Astrocyte (in vitro differentiated cells and primary cell): ENCODE results near the gene GFRA4.

ENCODE experiments used
- EZH2 ChIP-seq: IDR thresholded peaks from 2 replicates; pipeline ENCODE4 v1.6.1; 2012; ENCODE audit warnings: mild to moderate bottlenecking, low read length, inconsistent platforms; ENCODE audit not compliant: insufficient read depth
- TF ChIP-seq, protein P1 (sequence below): IDR thresholded peaks from 2 replicates; pipeline ENCODE4 v1.5.1; 2011; ENCODE audit warnings: low read depth, mild to moderate bottlenecking, inconsistent platforms, low read length, moderate library complexity; ENCODE audit not compliant: insufficient read depth

DNA sequence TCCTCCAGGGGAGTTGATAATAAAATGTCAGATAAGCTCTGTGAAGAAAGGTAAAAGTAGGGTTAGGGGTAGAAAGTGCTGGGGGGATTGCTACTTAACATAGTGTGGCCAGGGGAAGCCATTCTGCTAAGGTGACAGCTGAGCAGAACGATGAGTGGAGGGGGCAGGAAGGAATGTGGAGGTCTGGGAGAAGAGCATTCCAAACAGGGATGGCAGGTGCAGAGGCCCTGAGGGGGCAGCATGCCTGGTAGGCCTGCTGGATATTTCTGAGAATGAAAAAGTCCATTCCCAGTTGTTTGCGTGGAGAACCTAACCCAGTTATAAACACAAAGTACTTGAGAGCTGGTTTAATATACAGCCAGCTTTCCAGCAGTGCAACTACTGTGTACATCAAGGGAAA lies 9.3 kb downstream of the GFRA4 start:
- TF ChIP-seq, protein P1, sequence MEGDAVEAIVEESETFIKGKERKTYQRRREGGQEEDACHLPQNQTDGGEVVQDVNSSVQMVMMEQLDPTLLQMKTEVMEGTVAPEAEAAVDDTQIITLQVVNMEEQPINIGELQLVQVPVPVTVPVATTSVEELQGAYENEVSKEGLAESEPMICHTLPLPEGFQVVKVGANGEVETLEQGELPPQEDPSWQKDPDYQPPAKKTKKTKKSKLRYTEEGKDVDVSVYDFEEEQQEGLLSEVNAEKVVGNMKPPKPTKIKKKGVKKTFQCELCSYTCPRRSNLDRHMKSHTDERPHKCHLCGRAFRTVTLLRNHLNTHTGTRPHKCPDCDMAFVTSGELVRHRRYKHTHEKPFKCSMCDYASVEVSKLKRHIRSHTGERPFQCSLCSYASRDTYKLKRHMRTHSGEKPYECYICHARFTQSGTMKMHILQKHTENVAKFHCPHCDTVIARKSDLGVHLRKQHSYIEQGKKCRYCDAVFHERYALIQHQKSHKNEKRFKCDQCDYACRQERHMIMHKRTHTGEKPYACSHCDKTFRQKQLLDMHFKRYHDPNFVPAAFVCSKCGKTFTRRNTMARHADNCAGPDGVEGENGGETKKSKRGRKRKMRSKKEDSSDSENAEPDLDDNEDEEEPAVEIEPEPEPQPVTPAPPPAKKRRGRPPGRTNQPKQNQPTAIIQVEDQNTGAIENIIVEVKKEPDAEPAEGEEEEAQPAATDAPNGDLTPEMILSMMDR, result no peak
- TF ChIP-seq EZH2, result no peak
